Aorta (tissue), 5 donors: ENCODE results near the gene TPM4. TPM values are rescaled to one million over a fixed set of nuclear protein-coding genes. Genes with fewer than 3 reads are reported as not detected.

ENCODE experiments used
- ATAC-seq: fragments of 200-7000 bp; cut with Tn5 transposase; one replicate; pipeline ENCODE4 v1.9.1; 2022; ENCODE audit warnings: moderate library complexity; ENCODE audit not compliant: low FRiP score
- DNase-seq, 2 donors: peaks; one replicate each; pipeline ENCODE4 v3.0.0-alpha.2; 2020
- H3K27ac ChIP-seq, 2 donors: one replicate each; pipeline ENCODE4 v1.5.1; 2013; ENCODE audit warnings: low read length in 2 of 2, mild to moderate bottlenecking in 2 of 2, moderate library complexity in 2 of 2, control low read depth in 1 of 2, inconsistent platforms in 1 of 2, low read depth in 1 of 2
- H3K27me3 ChIP-seq, 2 donors: one replicate each; pipeline ENCODE4 v1.6.1; 2013; ENCODE audit warnings: control low read depth in 1 of 2, low read length in 1 of 2, mild to moderate bottlenecking in 1 of 2, moderate library complexity in 1 of 2; ENCODE audit not compliant: insufficient read depth in 2 of 2, control insufficient read depth in 1 of 2
- H3K36me3 ChIP-seq, 2 donors: one replicate each; pipeline ENCODE4 v1.6.1; 2013; ENCODE audit warnings: control low read depth in 1 of 2, low read length in 1 of 2, mild to moderate bottlenecking in 1 of 2; ENCODE audit not compliant: insufficient read depth in 2 of 2, control insufficient read depth in 1 of 2
- H3K4me1 ChIP-seq, 2 donors: one replicate each; pipeline ENCODE4 v1.6.1; 2013; ENCODE audit warnings: low read length in 2 of 2, control low read depth in 1 of 2, mild to moderate bottlenecking in 1 of 2, moderate library complexity in 1 of 2; ENCODE audit not compliant: insufficient read depth in 2 of 2, control insufficient read depth in 1 of 2
- H3K4me3 ChIP-seq, 2 donors: one replicate each; pipeline ENCODE4 v1.5.1; 2013; ENCODE audit warnings: low read length in 2 of 2, control low read depth in 1 of 2, mild to moderate bottlenecking in 1 of 2
- H3K9me3 ChIP-seq: one replicate; pipeline ENCODE4 v1.6.1; 2013; ENCODE audit warnings: mild to moderate bottlenecking, low read length; ENCODE audit not compliant: control insufficient read depth
- WGBS, 2 donors: extraction: QIAGEN DNeasy Blood & Tissue Kit; methylation state at CpG; one replicate each; pipeline ENCODE4 v1.1.7; 2013; 5-methylcytosine and 5-hydroxymethylcytosine counted together
- intact Hi-C, 2 donors: fragments of 100-400 bp; cut with DNase I; formaldehyde crosslinking; loops; one replicate each; pipeline versions ENCODE4 v1.14.2 to v1.15.0; 2022
- polyA plus RNA-seq, 2 donors: library from polyadenylated mRNA; stranded (reverse); fragments of 200-250 nt; gene quantifications; one replicate each; pipeline ENCODE4 v1.2.3, GENCODE V29; 2013
- total RNA-seq, 2 donors: library from RNA; stranded (reverse); fragmentation: NEBNext Ultra II Directional; extraction: Animal tissue kit (Norgen Biotek cat#: 25700); gene quantifications; one replicate each; pipeline ENCODE4 v1.2.1, GENCODE V29; 2021
- donor health status: healthy with polysubstance abuse.
- donor health status: Bipolar disorder and iron deficiency.
- donor health status: DM: no; HTN: no; CAD: no.
- donor health status: DM: no; HTN: no; CAD: no.
- donor health status: DM: yes; HTN: yes; CAD: no.

TPM4 gene
- total and polyA plus RNA-seq, 4 donors = 695 to 1,409 (median 869) TPM

DNA sequence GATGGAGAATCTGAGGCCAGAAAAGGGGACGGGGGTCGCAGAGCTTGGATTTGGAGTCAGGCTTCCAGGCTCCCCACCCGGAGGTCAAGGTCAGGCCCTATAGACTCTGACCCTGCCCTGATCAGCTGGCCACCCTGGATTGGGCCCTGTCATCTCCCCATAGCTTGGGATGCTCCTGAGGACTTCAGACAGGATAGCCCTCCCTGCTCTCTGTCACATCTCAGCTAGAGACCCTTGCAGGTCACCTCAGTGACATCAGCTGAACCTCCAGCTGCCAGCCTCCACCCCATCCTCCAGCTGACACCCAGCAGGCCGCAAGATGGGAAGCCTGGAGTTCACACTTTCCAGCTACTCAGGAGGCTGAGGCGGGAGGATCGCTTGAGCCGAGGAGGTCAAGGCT lies 2.8 kb upstream of the TPM4 start:
- Histone ChIP-seq H3K27ac (peak overlapping the region in 1 of 2 donors; percentile 28), H3K36me3 (no peaks in the 10 kb centered on the region), H3K4me3 (no peak overlapping the region), H3K9me3 (no peaks in the 10 kb centered on the region), H3K27me3 (no peaks in the 10 kb centered on the region), H3K4me1 (no peaks in the 10 kb centered on the region)
- WGBS, 2 donors = 87 to 89% methylated on average over 7 of the region's 7 CpGs
- intact Hi-C loops = no loop called here
- ATAC-seq (no peak), DNase-seq (peak; percentile 44 to 76)

DNA sequence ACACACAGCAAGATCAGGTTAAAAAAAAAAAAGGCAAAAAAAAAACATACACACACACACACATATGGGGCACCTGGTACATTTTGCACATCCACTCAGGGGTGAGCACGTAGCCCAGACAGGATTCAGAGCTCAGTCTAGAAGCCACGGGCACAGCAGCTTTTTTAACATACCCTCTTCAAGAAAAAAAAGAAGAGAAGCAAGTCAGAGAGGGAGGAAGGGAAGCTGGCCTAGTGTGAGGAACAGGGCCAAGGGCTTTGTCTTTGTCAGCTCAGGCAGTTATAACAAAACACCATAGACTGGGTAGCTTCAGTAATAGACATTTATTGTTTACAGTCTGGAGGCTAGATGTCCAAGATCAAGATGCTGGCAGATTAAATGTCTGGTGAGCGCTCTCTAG lies 2.3 kb upstream of the TPM4 start:
- WGBS, 2 donors = 53 to 56% methylated on average over 3 of the region's 3 CpGs
- H3K27ac ChIP-seq = peak overlapping the region in 1 of 2 donors; percentile 31
- H3K27me3 ChIP-seq = no peaks in the 10 kb centered on the region
- no peaks in the 10 kb centered on the region for H3K9me3 ChIP-seq
- no peaks in the 10 kb centered on the region for H3K36me3 ChIP-seq
- intact Hi-C loops = no loop called here
- DNase-seq (peak in 1 of 2 donors; percentile 10), ATAC-seq (no peak)
- H3K4me1 ChIP-seq = no peaks in the 10 kb centered on the region
- no peak overlapping the region for H3K4me3 ChIP-seq

DNA sequence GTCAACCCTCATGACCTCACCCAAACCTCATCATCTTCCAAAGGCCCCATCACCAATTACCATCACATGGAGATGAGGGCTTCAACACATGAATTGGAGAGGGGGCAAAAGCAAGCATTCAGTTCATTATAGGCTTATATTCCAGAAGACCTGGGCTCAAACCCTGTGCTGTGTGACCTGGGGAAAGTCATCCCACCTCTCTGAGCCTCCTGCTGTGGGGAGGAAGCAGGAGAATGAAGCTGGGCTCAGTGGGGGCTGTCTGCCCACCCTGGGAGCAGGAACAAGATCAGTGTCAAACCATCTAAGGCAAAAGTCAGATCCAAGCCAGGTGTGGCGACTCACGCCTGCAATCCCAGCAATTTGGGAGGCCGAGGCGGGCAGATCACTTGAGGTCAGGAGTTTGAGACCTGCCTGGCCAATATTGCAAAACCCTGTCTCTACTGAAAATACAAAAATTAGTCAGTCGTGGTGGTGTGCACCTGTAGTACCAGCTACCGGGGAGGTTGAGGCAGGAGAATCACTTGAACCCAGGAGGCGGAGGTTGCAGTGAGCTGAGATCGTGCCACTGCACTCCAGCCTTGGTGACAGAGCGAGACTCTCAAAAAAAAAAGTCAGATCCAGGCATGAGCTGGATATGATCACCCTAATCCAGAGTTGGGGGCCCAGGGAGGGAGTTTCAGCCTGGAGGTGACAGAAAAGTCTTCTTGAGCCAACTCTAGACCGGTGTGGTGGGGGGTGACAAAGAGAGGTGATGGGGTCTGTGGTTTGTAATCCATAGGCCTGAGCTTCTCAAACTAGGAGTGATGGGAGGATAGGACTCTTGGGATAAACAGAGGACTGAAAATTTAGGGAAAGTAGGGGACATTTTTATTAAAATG lies 1.6 kb upstream of the TPM4 start:
- Histone ChIP-seq H3K4me1 (no peaks in the 10 kb centered on the region), H3K9me3 (no peaks in the 10 kb centered on the region), H3K27me3 (no peaks in the 10 kb centered on the region), H3K27ac (peak overlapping the region; percentile 14 to 72), H3K36me3 (no peaks in the 10 kb centered on the region), H3K4me3 (no peak overlapping the region)
- intact Hi-C loops = no loop called here
- no peak for ATAC-seq
- DNase-seq = peak; percentile 40 to 60
- WGBS, 2 donors = 92 to 94% methylated on average over 10 of the region's 10 CpGs

DNA sequence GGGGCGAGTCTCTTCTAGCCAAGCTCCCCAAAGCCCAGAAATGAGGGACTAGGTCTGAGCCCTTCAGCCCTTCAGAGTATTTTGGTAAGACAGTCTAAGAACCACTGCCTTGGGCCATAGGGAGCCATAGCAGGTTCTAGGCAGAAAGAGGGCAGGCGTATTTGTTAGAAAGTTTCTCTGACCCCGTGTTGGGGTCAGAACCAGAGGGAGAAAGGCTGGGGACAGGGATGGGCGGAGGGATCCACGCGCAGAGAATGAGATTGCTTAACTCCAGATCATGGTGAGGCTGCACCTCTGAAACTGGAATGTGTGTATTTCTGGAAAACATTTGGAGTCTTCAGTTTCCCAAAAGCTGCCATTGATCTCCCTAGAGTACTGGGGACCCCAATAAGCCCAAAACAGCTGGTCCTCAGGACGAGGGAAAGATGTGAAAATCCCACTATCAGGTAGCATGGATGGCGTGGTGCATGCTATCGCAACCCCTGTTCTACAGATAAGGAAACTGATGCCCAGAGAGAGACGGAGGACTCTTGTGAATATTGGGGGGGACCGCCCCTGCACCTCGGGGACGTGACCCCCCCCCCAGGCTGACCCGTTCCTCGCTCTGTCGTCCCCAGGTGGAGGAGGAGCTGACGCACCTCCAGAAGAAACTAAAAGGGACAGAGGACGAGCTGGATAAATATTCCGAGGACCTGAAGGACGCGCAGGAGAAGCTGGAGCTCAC lies 703 bp upstream of the TPM4 start:
- intact Hi-C loops = no loop called here
- Histone ChIP-seq H3K27me3 (no peaks in the 10 kb centered on the region), H3K27ac (peak overlapping the region; percentile 94 to 99), H3K4me1 (no peaks in the 10 kb centered on the region), H3K36me3 (no peaks in the 10 kb centered on the region), H3K4me3 (peak overlapping the region; percentile 27 to 45), H3K9me3 (no peaks in the 10 kb centered on the region)
- ATAC-seq = peak; percentile 3
- peak; percentile 42 to 70 for DNase-seq
- WGBS, 2 donors = 28 to 29% methylated on average over 21 of the region's 21 CpGs

DNA sequence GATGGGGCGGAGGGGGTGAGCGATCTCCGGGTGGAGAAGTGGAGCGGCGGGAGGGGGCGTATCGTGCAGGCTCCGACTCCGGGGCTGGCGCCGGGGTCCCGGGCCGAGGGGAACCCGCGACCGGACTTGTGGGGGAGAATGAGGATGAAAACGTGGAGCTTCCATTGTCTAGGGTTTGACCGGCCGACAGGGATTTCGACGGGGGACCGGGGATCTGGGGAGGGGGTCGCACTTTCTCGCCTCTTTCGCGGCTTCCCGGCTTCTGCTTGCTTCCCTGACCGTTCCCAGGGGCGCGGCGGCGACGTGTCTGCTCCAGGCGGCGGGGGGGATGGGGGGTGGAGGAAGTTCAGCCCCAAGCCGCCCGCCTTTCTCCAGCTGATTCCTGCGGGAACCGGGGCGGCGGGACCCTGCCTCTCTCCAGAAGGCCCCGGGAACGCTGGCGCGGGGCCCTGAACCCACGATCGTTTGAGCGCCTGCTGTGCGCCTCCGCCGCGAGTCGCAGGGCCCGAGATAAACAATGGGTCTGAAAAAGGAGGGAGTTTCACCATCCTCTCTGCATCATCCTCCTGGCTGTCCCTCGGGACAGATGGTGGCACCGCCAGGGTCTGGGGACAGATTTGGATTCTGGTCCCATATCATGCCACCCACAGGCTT lies 790 bp downstream of the TPM4 start:
- Histone ChIP-seq H3K4me3 (peak overlapping the region; percentile 91 to 92), H3K4me1 (no peaks in the 10 kb centered on the region), H3K9me3 (no peaks in the 10 kb centered on the region), H3K27me3 (no peaks in the 10 kb centered on the region), H3K36me3 (peaks cover 0 to 5% of the 10 kb centered on the region in 2 donors), H3K27ac (peak overlapping the region; percentile 95 to 96)
- intact Hi-C loops = no loop called here
- DNase-seq = peak; percentile 83 to 86
- 0 to 1% methylated on average over 39 to 56 of the region's 56 CpGs for WGBS, 2 donors
- peak; percentile 37 for ATAC-seq

DNA sequence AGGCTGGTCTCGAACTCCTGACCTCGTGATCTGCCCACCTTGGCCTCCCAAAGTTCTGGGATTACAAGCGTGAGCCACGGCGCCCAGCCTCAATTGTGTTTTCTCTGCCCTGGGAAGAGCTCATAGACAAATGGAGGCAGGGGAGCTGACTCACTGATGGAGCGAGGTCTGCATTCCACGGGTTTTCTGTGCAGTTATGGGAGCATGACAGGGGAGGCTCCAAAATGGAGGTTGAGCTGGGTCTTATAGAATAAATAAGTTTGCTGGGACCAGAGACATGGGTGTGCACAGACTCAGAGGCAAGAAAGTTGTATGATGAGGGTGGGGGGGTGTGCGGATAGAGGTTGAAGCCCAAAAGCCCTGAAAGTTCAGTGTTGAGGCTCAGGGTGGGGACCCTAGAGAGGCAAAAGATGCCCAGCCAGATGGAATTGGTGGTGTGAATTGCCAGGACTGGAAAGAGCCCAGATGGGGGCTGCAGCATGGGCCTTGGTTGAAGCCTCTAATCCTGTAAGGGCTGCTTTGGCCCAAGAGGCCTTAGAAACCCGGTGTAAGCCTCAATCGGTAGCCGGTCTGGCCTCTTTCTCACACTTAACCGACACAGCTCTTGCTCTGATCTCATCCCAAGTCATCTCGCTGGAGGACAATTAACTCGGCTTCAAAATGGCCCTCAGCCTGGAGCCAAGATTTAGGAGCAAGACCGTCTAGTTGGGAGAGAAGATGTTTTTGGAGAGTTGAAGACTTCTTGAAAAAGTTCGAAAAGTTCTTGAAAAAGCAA lies 1.9 kb downstream of the TPM4 start:
- Histone ChIP-seq H3K4me3 (peak overlapping the region; percentile 54 to 92), H3K27me3 (no peaks in the 10 kb centered on the region), H3K27ac (peak overlapping the region; percentile 95 to 99), H3K4me1 (no peaks in the 10 kb centered on the region), H3K36me3 (peaks cover 0 to 8% of the 10 kb centered on the region in 2 donors), H3K9me3 (no peaks in the 10 kb centered on the region)
- DNase-seq (peak; percentile 55 to 73), ATAC-seq (peak; percentile 15)
- 3% methylated on average over 16 of the region's 16 CpGs for WGBS, 2 donors
- intact Hi-C loops = no loop called here

DNA sequence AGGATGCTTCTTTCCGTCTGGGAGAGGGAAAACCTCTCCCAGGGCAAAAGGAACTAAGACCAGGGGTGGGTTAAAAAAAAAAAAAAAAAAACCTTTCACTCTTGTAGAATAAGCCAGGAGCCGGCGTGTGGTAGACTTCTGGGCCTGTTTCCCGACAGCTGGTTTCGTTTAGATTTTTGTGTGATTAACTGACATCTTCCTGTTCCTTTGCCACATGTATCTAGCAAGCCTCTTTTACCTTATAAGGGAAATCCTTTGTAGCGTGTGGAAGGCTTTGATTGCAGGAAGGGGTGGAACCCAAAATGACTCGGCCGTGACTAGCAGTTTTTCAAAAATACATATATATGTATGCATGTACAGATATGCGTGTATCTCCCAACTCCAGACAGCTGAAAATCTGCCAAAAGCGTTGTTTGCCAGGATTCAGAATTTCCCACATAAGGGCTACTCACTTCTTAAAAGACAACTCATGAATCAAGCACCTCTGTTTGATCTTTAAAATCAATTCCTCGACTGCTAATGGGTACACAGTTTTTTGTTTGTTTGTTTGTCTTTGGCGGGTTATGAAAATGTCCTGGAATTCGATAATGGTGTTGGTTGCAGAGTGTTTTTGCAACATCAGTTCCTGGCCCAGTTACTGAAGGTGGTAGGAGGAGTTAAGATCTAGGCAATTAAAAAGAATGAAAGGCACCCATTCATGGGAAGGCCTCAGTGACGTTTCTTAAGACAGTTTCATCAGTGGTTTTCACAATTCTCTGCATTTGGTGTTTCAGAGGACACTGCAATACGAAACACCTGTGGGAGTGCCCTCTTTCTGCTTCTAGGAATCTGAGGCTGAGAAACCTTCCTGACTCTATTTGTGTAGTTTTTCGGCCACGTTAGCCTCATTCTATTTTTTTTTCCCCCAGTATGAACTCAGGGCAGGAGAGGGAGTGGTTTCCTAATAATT lies 2.7 kb downstream of the TPM4 start:
- intact Hi-C loops = no loop called here
- Histone ChIP-seq H3K4me3 (peak overlapping the region; percentile 42 to 92), H3K27ac (peak overlapping the region; percentile 95 to 99), H3K27me3 (no peaks in the 10 kb centered on the region), H3K4me1 (no peaks in the 10 kb centered on the region), H3K36me3 (peaks cover 1 to 9% of the 10 kb centered on the region in 2 donors), H3K9me3 (no peaks in the 10 kb centered on the region)
- DNase-seq (peak; percentile 84 to 88), ATAC-seq (peak; percentile 68)
- WGBS, 2 donors = 1% methylated on average over 17 of the region's 17 CpGs
